ENCODE results near the gene P4HB.

- TF ChIP-seq CTCF (IDR thresholded peaks at IDR 0.05; ENCODE audit: low read length) (no peak), EZH2 (optimal IDR thresholded peaks at IDR 0.05; ENCODE audit: low read depth, low read length) (no peak)
These were observed 8.1 kb downstream of the P4HB start for GRCh38 chr17:81852237-81852636.
